Tibial nerve (tissue), 4 donors: ENCODE results near the gene PRRG2. TPM values are rescaled to one million over a fixed set of nuclear protein-coding genes. Genes with fewer than 3 reads are reported as not detected.

Experiments
- DNase-seq, 2 donors: peaks; one replicate each; pipeline ENCODE4 v3.0.0-alpha.2; 2019; ENCODE audit warnings: low spot score in 2 of 2
- H3K27ac ChIP-seq, 4 donors: fragments of 200-600 bp; sonication (generic) in 3 of 4; one replicate each; pipeline ENCODE4 v1.5.1; 2017 to 2019; ENCODE audit warnings: mild to moderate bottlenecking in 1 of 4
- H3K27me3 ChIP-seq, 2 donors: fragments of 200-600 bp; sonication (generic) in 1 of 2; one replicate each; pipeline versions ENCODE4 v1.5.1 to v1.6.0; 2017 to 2019
- H3K36me3 ChIP-seq, 3 donors: fragments of 200-600 bp; sonication (generic); one replicate each; pipeline ENCODE4 v1.5.1; 2018 to 2019
- H3K4me1 ChIP-seq, 4 donors: fragments of 200-600 bp; sonication (generic) in 3 of 4; one replicate each; pipeline ENCODE4 v1.5.1; 2017 to 2019
- H3K4me3 ChIP-seq, 4 donors: fragments of 200-600 bp; sonication (generic) in 3 of 4; one replicate each; pipeline ENCODE4 v1.5.1; 2017 to 2019; ENCODE audit warnings: mild to moderate bottlenecking in 1 of 4, moderate library complexity in 1 of 4
- H3K9me3 ChIP-seq, 4 donors: fragments of 200-600 bp; sonication (generic) in 3 of 4; one replicate each; pipeline ENCODE4 v1.5.1; 2017 to 2019
- CTCF ChIP-seq, 5 experiments: fragments of 200-600 bp in 3 of 5; fragments of 450-650 bp in 2 of 5; sonication (generic) in 3 of 5; IDR thresholded peaks; one replicate each; pipeline ENCODE4 v1.5.1; 2016 to 2019; ENCODE audit warnings: antibody characterized with exemption in 5 of 5, mild to moderate bottlenecking in 3 of 5, moderate library complexity in 2 of 5
- EP300 ChIP-seq, 2 donors: sonication (generic); formaldehyde crosslinking; IDR thresholded peaks; one replicate each; pipeline ENCODE4 v1.6.1; 2017; ENCODE audit warnings: antibody characterized with exemption in 2 of 2, mild to moderate bottlenecking in 1 of 2
- POLR2A ChIP-seq, 2 donors: fragments of 450-650 bp; IDR thresholded peaks; one replicate each; pipeline ENCODE4 v1.6.1; 2017; ENCODE audit warnings: antibody characterized with exemption in 2 of 2, mild to moderate bottlenecking in 2 of 2, moderate library complexity in 2 of 2
- WGBS, 2 donors: methylation state at CpG; one replicate each; pipeline ENCODE4 v1.1.5; 2018; 5-methylcytosine and 5-hydroxymethylcytosine counted together
- total RNA-seq, 4 donors: library from RNA; depleted of rRNA; stranded (reverse); fragments of >200 nt; gene quantifications; one replicate each; pipeline ENCODE4 v1.1.0, GENCODE V29; 2016

Gene PRRG2
- total RNA-seq, 4 donors from 2014 or later: 0.42 to 0.78 (median 0.44) TPM; not detected in 1

GRCh38 chr19:49538643-49539042, 42.5 kb upstream of the PRRG2 start:
- Histone ChIP-seq H3K27ac (no peak overlapping the region), H3K4me3 (no peak overlapping the region), H3K27me3 (no peaks in the 10 kb centered on the region), H3K4me1 (peaks cover 0 to 13% (median under 1%) of the 10 kb centered on the region in 4 donors), H3K36me3 (peaks cover 0 to 61% (median 0%) of the 10 kb centered on the region in 3 donors), H3K9me3 (no peaks in the 10 kb centered on the region)
- DNase-seq: no peak
- 87% methylated on average over 5 of the region's 5 CpGs for WGBS, 2 donors
- no peak for TF ChIP-seq CTCF (IDR thresholded peaks at IDR 0.05)
- no peak for TF ChIP-seq EP300 (IDR thresholded peaks at IDR 0.05)

- Histone ChIP-seq H3K27me3 (no peaks in the 10 kb centered on the region), H3K9me3 (no peaks in the 10 kb centered on the region), H3K36me3 (peaks cover 0 to 61% (median 0%) of the 10 kb centered on the region in 3 donors), H3K4me1 (peaks cover 0 to 6% (median 0%) of the 10 kb centered on the region in 4 donors), H3K4me3 (no peak overlapping the region), H3K27ac (no peak overlapping the region)
- TF ChIP-seq EP300 (IDR thresholded peaks at IDR 0.05) (no peak), POLR2A (IDR thresholded peaks at IDR 0.05) (no peak), CTCF (IDR thresholded peaks at IDR 0.05) (no peak)
- WGBS, 2 donors: 92 to 94% methylated on average over 13 of the region's 13 CpGs
- no peak for DNase-seq
Observed at GRCh38 chr19:49539192-49539952, 41.7 kb upstream of the PRRG2 start.

GRCh38 chr19:49541914-49542313, 39.2 kb upstream of the PRRG2 start:
- Histone ChIP-seq H3K9me3 (no peaks in the 10 kb centered on the region), H3K36me3 (peaks cover 0 to 51% (median 0%) of the 10 kb centered on the region in 3 donors), H3K4me3 (no peak overlapping the region), H3K27ac (no peak overlapping the region), H3K4me1 (peaks cover 0 to 9% (median 6%) of the 10 kb centered on the region in 4 donors), H3K27me3 (no peaks in the 10 kb centered on the region)
- DNase-seq: no peak
- no peak for TF ChIP-seq CTCF (IDR thresholded peaks at IDR 0.05)
- TF ChIP-seq POLR2A (IDR thresholded peaks at IDR 0.05): no peak
- TF ChIP-seq EP300 (IDR thresholded peaks at IDR 0.05): no peak
- WGBS, 2 donors: 89 to 94% methylated on average over 6 of the region's 6 CpGs

GRCh38 chr19:49542446-49542845, 38.7 kb upstream of the PRRG2 start:
- Histone ChIP-seq H3K27ac (no peak overlapping the region), H3K36me3 (peaks cover 0 to 46% (median 0%) of the 10 kb centered on the region in 3 donors), H3K9me3 (no peaks in the 10 kb centered on the region), H3K4me3 (no peak overlapping the region), H3K27me3 (no peaks in the 10 kb centered on the region), H3K4me1 (peaks cover 0 to 14% (median 8%) of the 10 kb centered on the region in 4 donors)
- no peak for TF ChIP-seq CTCF (IDR thresholded peaks at IDR 0.05)
- no peak for TF ChIP-seq POLR2A (IDR thresholded peaks at IDR 0.05)
- no peak for TF ChIP-seq EP300 (IDR thresholded peaks at IDR 0.05)
- DNase-seq: no peak
- 81 to 83% methylated on average over 16 of the region's 16 CpGs for WGBS, 2 donors

- no peaks in the 10 kb centered on the region for H3K9me3 ChIP-seq
- peaks cover 0 to 15% (median 8%) of the 10 kb centered on the region in 4 donors for H3K4me1 ChIP-seq
- WGBS, 2 donors: 73 to 84% methylated on average over 3 to 14 of the region's 14 CpGs
- no peak for DNase-seq
- no peaks in the 10 kb centered on the region for H3K27me3 ChIP-seq
- no peak overlapping the region for H3K4me3 ChIP-seq
- no peak overlapping the region for H3K27ac ChIP-seq
- H3K36me3 ChIP-seq: peaks cover 0 to 41% (median 0%) of the 10 kb centered on the region in 3 donors
- TF ChIP-seq CTCF (IDR thresholded peaks at IDR 0.05) (no peak), POLR2A (IDR thresholded peaks at IDR 0.05) (no peak), EP300 (IDR thresholded peaks at IDR 0.05) (no peak)
Observed at GRCh38 chr19:49543032-49543431, 38.1 kb upstream of the PRRG2 start.
